Smooth muscle cell of the coronary artery (primary cell): ENCODE results near the gene ST3GAL3. TPM values are rescaled to one million over a fixed set of nuclear protein-coding genes. Genes with fewer than 3 reads are reported as not detected.

Source experiments
- total RNA-seq: library from RNA; depleted of rRNA; stranded (reverse); fragments of >200 nt; gene quantifications from 2 replicates; pipeline ENCODE4 v1.2.3, GENCODE V29; 2014; ENCODE audit warnings: low replicate concordance

ST3GAL3 gene
- 16.8 and 19.3 TPM in 2 replicates for total RNA-seq

GRCh38 chr1:43707190-43708001, at the start of gene ST3GAL3:
Gene ST3GAL3 (plus strand): TSS chr1:43707536. CDS start chr1:43736263, 28,727 bp downstream.

GRCh38 chr1:43933386-43934100, 226.2 kb downstream of the ST3GAL3 start, which contains the start of gene ARTN:
Gene ARTN (plus strand): TSS chr1:43933801. CDS start chr1:43935657, 1,856 bp downstream.

GRCh38 chr1:43946236-43947060, 239.1 kb downstream of the ST3GAL3 start, which contains the start of gene IPO13:
Gene IPO13 (plus strand): TSS chr1:43946950. CDS start chr1:43947601, 651 bp downstream.

GRCh38 chr1:43969746-43970466, 262.6 kb downstream of the ST3GAL3 start, which contains the start of gene DPH2:
Gene DPH2 (plus strand): TSS chr1:43970010. CDS start chr1:43970176, 166 bp downstream.

GRCh38 chr1:43974443-43975248, 267.3 kb downstream of the ST3GAL3 start, which contains the start of gene ATP6V0B:
Gene ATP6V0B (plus strand): TSS chr1:43974960. CDS start chr1:43975041, 81 bp downstream.

GRCh38 chr1:43978551-43979260, 271.4 kb downstream of the ST3GAL3 start, which contains the start of gene B4GALT2:
Gene B4GALT2 (plus strand): TSS chr1:43979210. CDS start chr1:43981161, 1,951 bp downstream.

Other genes with a start within 250 kb of the ST3GAL3 start
- gene PTPRF, start 176.7 kb upstream of the ST3GAL3 start, total RNA-seq, result 96.6 and 123 TPM in 2 replicates
- gene KDM4A, start 57.4 kb upstream of the ST3GAL3 start, total RNA-seq, result 39.2 and 41.1 TPM in 2 replicates
- gene ARTN, start 226.3 kb downstream of the ST3GAL3 start, total RNA-seq, result 0.38 TPM in 1 of 2 replicates, not detected in the other
- gene IPO13, start 239.4 kb downstream of the ST3GAL3 start, total RNA-seq, result 15.7 and 15.8 TPM in 2 replicates